Aorta (tissue), 5 donors: ENCODE data around the gene NRN1. TPM values are rescaled to one million over a fixed set of nuclear protein-coding genes. Genes with fewer than 3 reads are reported as not detected.
A peak's percentile ranks its signal among the peaks of the same experiment; 100 is the strongest.
"Not testable (repeated sequence)": the region's sequence is repeated elsewhere in the genome, so short reads cannot be mapped to it uniquely, and the experiment has no call there.

Source experiments
- ATAC-seq: fragments of 200-7000 bp; cut with Tn5 transposase; one replicate; pipeline ENCODE4 v1.9.1; 2022; ENCODE audit warnings: moderate library complexity; ENCODE audit not compliant: low FRiP score
- DNase-seq, 2 donors: peaks; one replicate each; pipeline ENCODE4 v3.0.0-alpha.2; 2020
- H3K27ac ChIP-seq, 2 donors: one replicate each; pipeline ENCODE4 v1.5.1; 2013; ENCODE audit warnings: low read length in 2 of 2, mild to moderate bottlenecking in 2 of 2, moderate library complexity in 2 of 2, control low read depth in 1 of 2, inconsistent platforms in 1 of 2, low read depth in 1 of 2
- H3K27me3 ChIP-seq, 2 donors: one replicate each; pipeline ENCODE4 v1.6.1; 2013; ENCODE audit warnings: control low read depth in 1 of 2, low read length in 1 of 2, mild to moderate bottlenecking in 1 of 2, moderate library complexity in 1 of 2; ENCODE audit not compliant: insufficient read depth in 2 of 2, control insufficient read depth in 1 of 2
- H3K36me3 ChIP-seq, 2 donors: one replicate each; pipeline ENCODE4 v1.6.1; 2013; ENCODE audit warnings: control low read depth in 1 of 2, low read length in 1 of 2, mild to moderate bottlenecking in 1 of 2; ENCODE audit not compliant: insufficient read depth in 2 of 2, control insufficient read depth in 1 of 2
- H3K4me1 ChIP-seq, 2 donors: one replicate each; pipeline ENCODE4 v1.6.1; 2013; ENCODE audit warnings: low read length in 2 of 2, control low read depth in 1 of 2, mild to moderate bottlenecking in 1 of 2, moderate library complexity in 1 of 2; ENCODE audit not compliant: insufficient read depth in 2 of 2, control insufficient read depth in 1 of 2
- H3K4me3 ChIP-seq, 2 donors: one replicate each; pipeline ENCODE4 v1.5.1; 2013; ENCODE audit warnings: low read length in 2 of 2, control low read depth in 1 of 2, mild to moderate bottlenecking in 1 of 2
- H3K9me3 ChIP-seq: one replicate; pipeline ENCODE4 v1.6.1; 2013; ENCODE audit warnings: mild to moderate bottlenecking, low read length; ENCODE audit not compliant: control insufficient read depth
- WGBS, 2 donors: extraction: QIAGEN DNeasy Blood & Tissue Kit; methylation state at CpG; one replicate each; pipeline ENCODE4 v1.1.7; 2013; 5-methylcytosine and 5-hydroxymethylcytosine counted together
- intact Hi-C, 2 donors: fragments of 100-400 bp; cut with DNase I; formaldehyde crosslinking; loops; one replicate each; pipeline versions ENCODE4 v1.14.2 to v1.15.0; 2022
- polyA plus RNA-seq, 2 donors: library from polyadenylated mRNA; stranded (reverse); fragments of 200-250 nt; gene quantifications; one replicate each; pipeline ENCODE4 v1.2.3, GENCODE V29; 2013
- total RNA-seq, 2 donors: library from RNA; stranded (reverse); fragmentation: NEBNext Ultra II Directional; extraction: Animal tissue kit (Norgen Biotek cat#: 25700); gene quantifications; one replicate each; pipeline ENCODE4 v1.2.1, GENCODE V29; 2021
- donor health status: healthy with polysubstance abuse.
- donor health status: Bipolar disorder and iron deficiency.
- donor health status: DM: no; HTN: no; CAD: no.
- donor health status: DM: no; HTN: no; CAD: no.
- donor health status: DM: yes; HTN: yes; CAD: no.

NRN1 gene
- total and polyA plus RNA-seq, 4 donors = 2.3 to 35.9 (median 17.7) TPM

DNA sequence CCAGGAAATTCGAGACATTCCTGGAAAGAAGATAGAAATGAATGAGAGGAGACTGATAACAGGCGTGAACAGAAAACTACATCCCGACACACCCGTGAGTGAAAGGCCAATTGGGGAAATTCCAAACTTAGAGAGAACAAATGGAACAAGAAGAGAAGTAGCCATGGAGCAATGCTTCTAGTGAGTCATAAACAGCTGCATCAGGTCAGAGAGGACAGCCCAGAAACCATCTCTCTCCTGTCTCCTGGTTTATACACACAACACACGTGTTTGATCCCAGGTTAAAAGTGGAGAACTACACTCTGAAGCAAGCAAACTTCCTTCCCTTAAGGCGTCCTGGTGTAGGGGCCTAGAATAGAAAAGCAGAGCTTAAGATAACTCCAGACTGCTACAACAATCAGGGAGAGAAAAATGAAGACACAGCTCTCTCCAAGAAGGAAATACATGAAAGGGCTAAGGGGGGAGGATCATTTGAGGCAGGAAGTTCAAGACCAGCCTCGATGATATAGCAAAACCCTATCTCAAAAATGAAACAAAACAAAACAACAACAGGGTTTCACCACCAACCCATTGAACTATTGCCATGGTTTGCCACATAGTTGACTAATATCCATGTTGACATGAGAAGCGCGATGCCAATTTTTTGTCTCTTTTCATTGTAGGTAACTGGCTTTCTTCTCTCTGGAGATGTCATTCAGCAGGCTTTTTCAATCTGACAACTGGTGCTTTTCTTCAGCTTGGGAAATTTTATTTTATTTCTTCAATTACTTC is 26.9 kb downstream of the NRN1 start:
- Histone ChIP-seq H3K27ac (no peak overlapping the region), H3K27me3 (no peaks in the 10 kb centered on the region), H3K9me3 (peaks cover 3% of the 10 kb centered on the region), H3K4me1 (no peaks in the 10 kb centered on the region), H3K4me3 (no peak overlapping the region), H3K36me3 (no peaks in the 10 kb centered on the region)
- ATAC-seq = no peak
- intact Hi-C loops = no loop called here
- no peak for DNase-seq
- WGBS, 2 donors = 79 to 82% methylated on average over 9 of the region's 9 CpGs

GRCh38 chr6:5976811-5977210 is 29.9 kb downstream of the NRN1 start:
- Histone ChIP-seq H3K4me3 (no peak overlapping the region), H3K36me3 (no peaks in the 10 kb centered on the region), H3K9me3 (peaks cover 3% of the 10 kb centered on the region), H3K27me3 (no peaks in the 10 kb centered on the region), H3K4me1 (no peaks in the 10 kb centered on the region), H3K27ac (no peak overlapping the region)
- ATAC-seq (no peak), DNase-seq (no peak)
- intact Hi-C loops = no loop called here
- WGBS, 2 donors = 77 to 82% methylated on average over 3 of the region's 3 CpGs

GRCh38 chr6:5968817-5969734 is 37.6 kb downstream of the NRN1 start:
- H3K4me3 ChIP-seq = no peak overlapping the region
- no peaks in the 10 kb centered on the region for H3K9me3 ChIP-seq
- peak; percentile 87 to 93 for DNase-seq
- WGBS, 2 donors = 5 to 6% methylated on average over 11 of the region's 11 CpGs
- ATAC-seq = peak; percentile 67
- intact Hi-C loops = loop anchor here (2.0 to 10.0 kb wide), 3 partner anchors 28 to 204 kb away; no protein-coding TSS in a partner anchor
- peaks cover 0 to 5% of the 10 kb centered on the region in 2 donors for H3K4me1 ChIP-seq
- no peaks in the 10 kb centered on the region for H3K36me3 ChIP-seq
- H3K27ac ChIP-seq = no peak overlapping the region
- H3K27me3 ChIP-seq = no peaks in the 10 kb centered on the region

DNA sequence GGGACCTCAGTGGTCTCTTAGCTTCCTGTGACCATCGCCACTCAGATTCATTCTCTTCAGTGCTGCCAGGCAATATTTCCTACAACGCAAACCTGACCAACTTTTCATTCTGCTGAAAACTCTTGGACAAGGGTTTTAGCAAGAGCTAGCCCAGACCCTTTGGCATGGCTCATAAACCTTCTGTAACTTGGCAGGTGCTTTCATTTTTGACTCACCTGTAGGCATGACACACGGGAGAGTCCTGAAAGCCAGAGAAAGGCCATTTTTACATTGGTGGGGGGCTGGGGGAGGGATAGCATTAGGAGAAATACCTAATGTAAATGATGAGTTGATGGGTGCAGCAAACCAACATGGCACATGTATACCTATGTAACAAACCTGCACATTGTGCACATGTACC is 38.7 kb downstream of the NRN1 start:
- WGBS, 2 donors = 93 to 95% methylated on average over 3 of the region's 3 CpGs
- intact Hi-C loops = loop anchor here (2.0 to 10.0 kb wide), 3 partner anchors 27 to 203 kb away; no protein-coding TSS in a partner anchor
- not testable (repeated sequence) for H3K27me3 ChIP-seq, H3K9me3 ChIP-seq, ATAC-seq, H3K36me3 ChIP-seq, DNase-seq, H3K4me1 ChIP-seq, H3K4me3 ChIP-seq, H3K27ac ChIP-seq

GRCh38 chr6:5967594-5967993 is 39.1 kb downstream of the NRN1 start:
- no peak overlapping the region for H3K4me3 ChIP-seq
- H3K27me3 ChIP-seq = no peaks in the 10 kb centered on the region
- no peak for ATAC-seq
- 68 to 81% methylated on average over 1 of the region's 1 CpG for WGBS, 2 donors
- DNase-seq = no peak
- H3K27ac ChIP-seq = no peak overlapping the region
- no peaks in the 10 kb centered on the region for H3K36me3 ChIP-seq
- peaks cover 1% of the 10 kb centered on the region for H3K9me3 ChIP-seq
- H3K4me1 ChIP-seq = peaks cover 0 to 5% of the 10 kb centered on the region in 2 donors
- intact Hi-C loops = loop anchor here (5.0 to 10.0 kb wide), 2 partner anchors 35 to 203 kb away; no protein-coding TSS in a partner anchor

DNA sequence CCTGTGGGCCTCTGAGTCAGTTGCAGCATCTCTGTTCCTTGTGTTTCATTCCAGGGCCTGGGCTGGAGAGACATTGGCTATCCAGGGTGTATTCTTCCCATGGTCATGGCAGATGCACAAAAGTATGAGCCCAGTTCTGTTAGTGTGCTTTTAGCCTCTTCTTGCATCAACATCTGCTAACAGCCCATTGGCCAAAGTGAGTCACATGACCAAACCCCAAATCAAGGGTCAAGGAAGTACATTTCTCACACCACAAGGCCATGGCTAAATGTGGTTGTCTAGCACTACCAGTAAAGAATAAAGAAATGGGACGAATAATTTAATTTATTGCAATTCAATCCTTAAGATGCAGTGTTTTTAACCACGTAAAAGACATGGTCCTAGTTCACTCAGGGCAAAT is 43.9 kb downstream of the NRN1 start:
- H3K36me3 ChIP-seq = no peaks in the 10 kb centered on the region
- H3K4me1 ChIP-seq = no peaks in the 10 kb centered on the region
- DNase-seq (no peak), ATAC-seq (no peak)
- 95 to 96% methylated on average over 2 of the region's 2 CpGs for WGBS, 2 donors
- intact Hi-C loops = loop anchor here in 1 of 2 donors (10.0 kb wide), 1 partner anchor 198 kb away; no protein-coding TSS in a partner anchor
- no peak overlapping the region for H3K27ac ChIP-seq
- no peaks in the 10 kb centered on the region for H3K27me3 ChIP-seq
- no peak overlapping the region for H3K4me3 ChIP-seq
- peaks cover 2% of the 10 kb centered on the region for H3K9me3 ChIP-seq

GRCh38 chr6:5961836-5962235 is 44.9 kb downstream of the NRN1 start:
- Histone ChIP-seq H3K27ac (no peak overlapping the region), H3K27me3 (no peaks in the 10 kb centered on the region), H3K9me3 (peaks cover 2% of the 10 kb centered on the region), H3K4me3 (no peak overlapping the region), H3K36me3 (no peaks in the 10 kb centered on the region), H3K4me1 (no peaks in the 10 kb centered on the region)
- 67 to 83% methylated on average over 2 of the region's 2 CpGs for WGBS, 2 donors
- intact Hi-C loops = loop anchor here in 1 of 2 donors (10.0 kb wide), 1 partner anchor 197 kb away; no protein-coding TSS in a partner anchor
- DNase-seq = no peak
- no peak for ATAC-seq

- DNase-seq (no peak), ATAC-seq (no peak)
- peaks cover 2% of the 10 kb centered on the region for H3K9me3 ChIP-seq
- H3K4me3 ChIP-seq = no peak overlapping the region
- H3K4me1 ChIP-seq = no peaks in the 10 kb centered on the region
- intact Hi-C loops = loop anchor here in 1 of 2 donors (10.0 kb wide), 1 partner anchor 196 kb away; no protein-coding TSS in a partner anchor
- no peaks in the 10 kb centered on the region for H3K27me3 ChIP-seq
- 86 to 91% methylated on average over 5 of the region's 5 CpGs for WGBS, 2 donors
- H3K27ac ChIP-seq = no peak overlapping the region
- no peaks in the 10 kb centered on the region for H3K36me3 ChIP-seq
Observed at GRCh38 chr6:5960456-5960855, 46.3 kb downstream of the NRN1 start.
